Mucosa of descending colon (tissue), 3 donors: ENCODE data around the gene TCF4. TPM values are rescaled to one million over a fixed set of nuclear protein-coding genes. Genes with fewer than 3 reads are reported as not detected.

ENCODE experiments used
- ATAC-seq: fragments of 200-7000 bp; cut with Tn5 transposase; one replicate; pipeline ENCODE4 v1.9.1; 2020; ENCODE audit warnings: mild to moderate bottlenecking, moderate library complexity
- DNase-seq, 3 donors: peaks; one replicate each; pipeline ENCODE4 v3.0.0-alpha.2; 2020
- H3K36me3 ChIP-seq: fragments of 200-600 bp; one replicate; pipeline ENCODE4 v1.8.0; 2021; ENCODE audit warnings: low read depth, mild to moderate bottlenecking
- H3K4me1 ChIP-seq: fragments of 200-600 bp; one replicate; pipeline ENCODE4 v1.8.0; 2021; ENCODE audit warnings: low read depth, mild to moderate bottlenecking
- H3K4me3 ChIP-seq: fragments of 200-600 bp; one replicate; pipeline ENCODE4 v1.8.0; 2021; ENCODE audit warnings: mild to moderate bottlenecking
- H3K9me3 ChIP-seq: fragments of 200-600 bp; one replicate; pipeline ENCODE4 v1.8.0; 2021; ENCODE audit warnings: mild to moderate bottlenecking
- intact Hi-C, 2 donors: fragments of 100-400 bp; cut with DNase I in 1 of 2; cut with micrococcal nuclease in 1 of 2; formaldehyde crosslinking; loops; one replicate each; pipeline versions ENCODE4 v1.11.0 to v1.11.1; 2022; cut with DNase I, micrococcal nuclease
- total RNA-seq, 3 donors: library from RNA; stranded (reverse); fragmentation: NEBNext Ultra II Directional in 2 of 3; extraction: Animal tissue kit (Norgen Biotek cat#: 25700) in 2 of 3; gene quantifications; one replicate each; pipeline versions ENCODE4 v1.2.1 to v1.2.4, GENCODE V29; 2021 to 2023
- TF ChIP-seq, protein P1 (sequence below): fragments of 200-600 bp; IDR thresholded peaks from one replicate; pipeline ENCODE4 v1.8.0; 2022; ENCODE audit warnings: antibody characterized with exemption, mild to moderate bottlenecking
- donor health status: DM: no; HTN: no; CAD: no; lungs with moderate emphysema.
- donor health status: DM: no; HTN: no; CAD: no.
- donor health status: DM: no; HTN: yes; CAD: no.

Gene TCF4
- total RNA-seq, 3 donors from 2014 or later, result 20.7 to 88.2 (median 24.6) TPM

DNA sequence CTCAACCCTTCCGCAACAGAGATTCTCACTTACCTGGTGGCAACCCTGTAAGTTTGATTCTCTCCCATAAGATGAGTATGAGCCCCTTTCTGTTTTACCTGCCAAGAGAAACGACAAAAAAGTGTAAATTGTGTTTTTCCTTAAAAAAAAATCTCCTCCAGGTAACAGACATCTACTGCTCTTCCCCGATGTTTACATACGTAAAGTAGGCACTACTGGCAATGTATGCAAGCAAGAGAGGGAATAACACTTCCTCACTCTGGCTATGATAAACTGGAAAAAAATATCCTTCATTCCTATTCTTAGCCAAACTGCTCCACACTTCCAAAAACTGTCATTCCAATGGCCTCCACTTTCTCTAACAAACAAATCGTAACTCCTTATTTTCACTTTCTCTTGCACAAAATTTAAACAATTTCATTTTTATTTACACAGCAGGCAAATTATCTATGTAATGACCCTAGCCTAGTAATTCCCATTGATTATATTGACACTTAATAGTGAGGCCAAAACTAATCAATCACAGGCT, 184.5 kb downstream of the TCF4 start:
- DNase-seq (no peak), ATAC-seq (no peak)
- H3K36me3 ChIP-seq, result no peaks in the 10 kb centered on the region
- intact Hi-C loops, result no loop called here
- H3K9me3 ChIP-seq, result no peaks in the 10 kb centered on the region
- no peak overlapping the region for H3K4me3 ChIP-seq
- TF ChIP-seq, protein P1, sequence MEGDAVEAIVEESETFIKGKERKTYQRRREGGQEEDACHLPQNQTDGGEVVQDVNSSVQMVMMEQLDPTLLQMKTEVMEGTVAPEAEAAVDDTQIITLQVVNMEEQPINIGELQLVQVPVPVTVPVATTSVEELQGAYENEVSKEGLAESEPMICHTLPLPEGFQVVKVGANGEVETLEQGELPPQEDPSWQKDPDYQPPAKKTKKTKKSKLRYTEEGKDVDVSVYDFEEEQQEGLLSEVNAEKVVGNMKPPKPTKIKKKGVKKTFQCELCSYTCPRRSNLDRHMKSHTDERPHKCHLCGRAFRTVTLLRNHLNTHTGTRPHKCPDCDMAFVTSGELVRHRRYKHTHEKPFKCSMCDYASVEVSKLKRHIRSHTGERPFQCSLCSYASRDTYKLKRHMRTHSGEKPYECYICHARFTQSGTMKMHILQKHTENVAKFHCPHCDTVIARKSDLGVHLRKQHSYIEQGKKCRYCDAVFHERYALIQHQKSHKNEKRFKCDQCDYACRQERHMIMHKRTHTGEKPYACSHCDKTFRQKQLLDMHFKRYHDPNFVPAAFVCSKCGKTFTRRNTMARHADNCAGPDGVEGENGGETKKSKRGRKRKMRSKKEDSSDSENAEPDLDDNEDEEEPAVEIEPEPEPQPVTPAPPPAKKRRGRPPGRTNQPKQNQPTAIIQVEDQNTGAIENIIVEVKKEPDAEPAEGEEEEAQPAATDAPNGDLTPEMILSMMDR, result no peak
- H3K4me1 ChIP-seq, result no peaks in the 10 kb centered on the region

DNA sequence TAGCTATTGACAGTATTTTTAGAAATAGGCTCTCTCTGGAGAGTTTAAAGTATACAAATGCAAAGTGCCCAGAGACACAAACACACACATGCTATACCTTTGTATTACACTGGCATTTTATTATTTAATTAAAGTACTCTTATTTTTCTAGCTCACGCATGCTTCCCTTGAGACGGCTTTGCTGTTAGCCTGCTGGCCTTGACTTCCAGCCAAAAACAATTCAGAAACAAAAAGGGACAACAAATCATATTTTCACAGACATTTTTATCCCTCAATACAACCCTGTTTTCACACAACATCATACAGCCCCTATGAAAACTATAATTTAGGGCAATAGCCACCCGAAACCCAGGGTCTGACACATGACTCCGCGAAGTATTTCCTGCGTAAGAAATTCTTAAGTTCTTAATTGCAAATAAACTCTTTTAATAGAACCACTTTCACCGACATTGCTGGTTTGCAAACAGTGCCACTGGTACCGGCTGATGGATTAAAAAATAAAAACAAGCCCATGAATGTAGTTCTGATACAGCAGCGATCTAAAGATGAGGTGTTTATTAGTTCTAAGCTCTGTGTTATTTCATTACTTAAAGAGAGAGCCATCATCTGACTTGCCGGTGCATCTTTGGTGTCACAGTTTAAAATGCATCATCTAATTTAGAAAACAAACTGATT, 185.1 kb downstream of the TCF4 start:
- TF ChIP-seq, protein P1, result no peak
- intact Hi-C loops, result no loop called here
- Histone ChIP-seq H3K9me3 (no peaks in the 10 kb centered on the region), H3K36me3 (no peaks in the 10 kb centered on the region), H3K4me1 (no peaks in the 10 kb centered on the region), H3K4me3 (no peak overlapping the region)
- no peak for DNase-seq
- no peak for ATAC-seq

DNA sequence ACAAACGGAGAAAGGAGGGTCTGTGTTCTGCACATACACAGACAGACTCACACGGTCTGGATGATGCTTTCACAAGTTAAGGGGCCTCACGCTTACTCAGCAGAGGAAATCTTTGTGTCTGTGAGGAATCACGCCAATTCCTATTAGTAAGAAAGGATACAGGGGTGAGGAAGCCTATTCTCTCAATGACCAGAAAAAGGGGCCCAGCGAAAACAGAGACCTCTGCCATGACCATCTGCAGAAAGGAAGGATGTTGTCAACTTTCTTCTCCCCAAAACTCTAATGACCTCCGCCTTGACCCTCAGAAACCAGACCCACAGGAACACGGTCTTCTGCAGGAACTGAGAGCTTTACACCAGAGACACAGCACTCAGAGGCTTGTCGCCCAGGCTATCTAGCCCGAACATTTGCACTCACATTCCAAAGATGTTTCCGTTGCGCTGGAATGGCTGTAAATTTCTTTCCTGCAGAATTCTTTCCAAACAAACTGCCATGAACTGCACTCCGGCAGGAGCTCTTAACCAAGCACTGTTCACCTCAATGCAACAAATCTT, 186.3 kb downstream of the TCF4 start:
- Histone ChIP-seq H3K4me3 (no peak overlapping the region), H3K36me3 (no peaks in the 10 kb centered on the region), H3K4me1 (no peaks in the 10 kb centered on the region), H3K9me3 (no peaks in the 10 kb centered on the region)
- ATAC-seq (peak; percentile 31), DNase-seq (no peak)
- intact Hi-C loops, result no loop called here
- TF ChIP-seq, protein P1, result no peak

DNA sequence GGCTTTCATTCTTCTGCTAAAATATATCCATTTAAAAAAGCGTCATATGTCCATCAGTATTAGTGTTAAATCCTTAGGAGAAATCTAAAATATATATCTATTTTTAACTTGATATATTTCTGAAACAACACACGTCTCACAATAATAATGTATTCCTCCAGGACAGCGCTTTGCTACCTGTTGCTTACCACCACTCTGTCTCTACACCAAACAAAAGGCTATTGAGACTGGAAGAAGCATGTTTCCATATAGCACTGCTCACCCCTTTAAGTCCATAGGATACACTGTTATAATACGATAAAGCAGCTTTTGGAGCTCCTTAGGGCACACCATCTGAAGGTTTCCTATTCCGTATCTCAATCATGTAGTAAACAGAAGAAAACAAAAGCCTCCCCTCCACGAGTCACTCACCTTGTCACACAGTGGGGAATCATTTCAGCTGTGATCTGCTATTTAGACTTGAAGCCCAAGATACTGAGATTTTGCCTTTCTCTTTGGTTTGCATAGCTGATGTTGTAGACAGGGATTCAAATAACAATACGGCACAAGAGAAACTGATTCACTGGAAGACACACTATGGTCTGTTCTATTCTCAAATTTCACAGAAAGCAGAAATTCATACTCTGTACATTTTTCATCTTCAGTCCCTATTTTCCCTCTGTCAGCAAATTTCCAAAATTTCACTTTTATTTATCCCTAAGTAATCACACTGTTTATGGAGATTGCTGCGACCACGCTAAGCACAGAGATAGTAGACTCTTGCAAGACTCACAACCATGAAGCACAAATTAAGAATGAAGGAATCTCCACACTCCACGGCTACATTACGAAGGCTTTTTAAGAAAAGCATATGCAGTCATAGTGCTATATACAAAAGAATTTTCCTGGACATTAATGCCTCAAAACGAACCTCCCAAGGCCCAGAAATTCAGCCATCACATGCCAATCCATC, 187.1 kb downstream of the TCF4 start:
- DNase-seq (no peak), ATAC-seq (no peak)
- intact Hi-C loops, result no loop called here
- TF ChIP-seq, protein P1, result no peak
- H3K4me1 ChIP-seq, result no peaks in the 10 kb centered on the region
- H3K36me3 ChIP-seq, result no peaks in the 10 kb centered on the region
- H3K4me3 ChIP-seq, result no peak overlapping the region
- no peaks in the 10 kb centered on the region for H3K9me3 ChIP-seq

DNA sequence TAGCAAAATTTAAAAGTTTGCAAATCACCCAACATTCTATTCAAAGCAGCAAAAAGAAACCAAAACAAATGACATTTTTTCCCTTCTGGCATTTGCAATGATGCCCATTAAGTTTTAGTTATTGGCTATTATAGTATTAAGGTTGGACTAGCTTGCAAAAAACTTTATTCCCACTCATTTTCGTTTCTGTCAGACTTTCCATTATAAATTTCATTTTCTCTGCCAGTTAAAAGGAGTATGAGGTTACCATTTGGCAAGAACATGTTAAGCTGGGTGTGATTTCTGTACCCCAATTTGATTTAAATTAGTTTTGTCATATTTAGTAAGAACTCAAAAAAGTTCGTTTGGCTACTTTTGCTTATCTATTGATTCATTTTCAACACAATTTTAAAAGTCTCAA, 187.9 kb downstream of the TCF4 start:
- no peak for ATAC-seq
- intact Hi-C loops, result no loop called here
- Histone ChIP-seq H3K4me3 (no peak overlapping the region), H3K4me1 (no peaks in the 10 kb centered on the region), H3K9me3 (no peaks in the 10 kb centered on the region), H3K36me3 (no peaks in the 10 kb centered on the region)
- TF ChIP-seq, protein P1, result no peak
- no peak for DNase-seq
